Adipocyte (in vitro differentiated cells): ENCODE measurements around the gene MEF2D.
A peak's percentile ranks its signal among the peaks of the same experiment; 100 is the strongest.

Experiments
- DNase-seq: peaks from one replicate; pipeline ENCODE4 v3.0.0-alpha.2; 2015; ENCODE audit warnings: low read depth
- H3K27me3 ChIP-seq: replicated peaks from 2 replicates; pipeline ENCODE4 v1.7.0; 2013; ENCODE audit warnings: mild to moderate bottlenecking, low read length, moderate library complexity; ENCODE audit not compliant: control insufficient read depth, insufficient read depth
- H3K36me3 ChIP-seq: 2 replicates; pipeline ENCODE4 v1.7.0; 2013; ENCODE audit warnings: low read length, mild to moderate bottlenecking, moderate library complexity; ENCODE audit not compliant: control insufficient read depth, insufficient read depth, severe bottlenecking
- H3K4me1 ChIP-seq: 2 replicates; pipeline ENCODE4 v1.7.0; 2013; ENCODE audit warnings: mild to moderate bottlenecking, low read length, moderate library complexity; ENCODE audit not compliant: control insufficient read depth, insufficient read depth
- H3K4me3 ChIP-seq: 2 replicates; pipeline ENCODE4 v1.7.0; 2013; ENCODE audit warnings: mild to moderate bottlenecking, low read length, moderate library complexity
- H3K9ac ChIP-seq: 2 replicates; pipeline ENCODE4 v1.7.0; 2013; ENCODE audit warnings: mild to moderate bottlenecking, low read length, moderate library complexity
- H3K9me3 ChIP-seq: 2 replicates; pipeline ENCODE4 v1.7.0; 2013; ENCODE audit warnings: mild to moderate bottlenecking, low read length, moderate library complexity; ENCODE audit not compliant: control insufficient read depth

MEF2D gene

GRCh38 chr1:156500543-156500792, at the start of gene MEF2D:
MEF2D (minus strand) TSS chr1:156500775; CDS start chr1:156483292, 17,483 bp downstream.
- Histone ChIP-seq H3K36me3 (no peaks in the 10 kb centered on the region), H3K9me3 (no peaks in the 10 kb centered on the region), H3K4me3 (peak within 1 kb of the TSS; percentile 93), H3K9ac (peak within 1 kb of the TSS; percentile 98), H3K4me1 (peaks cover 70% of the 10 kb centered on the region), H3K27me3 (no peaks in the 10 kb centered on the region)
- no peak for DNase-seq

GRCh38 chr1:156550346-156550745, 49.8 kb upstream of the MEF2D start:
- no peak overlapping the region for H3K4me3 ChIP-seq
- no peaks in the 10 kb centered on the region for H3K27me3 ChIP-seq
- no peak overlapping the region for H3K9ac ChIP-seq
- no peaks in the 10 kb centered on the region for H3K36me3 ChIP-seq
- no peaks in the 10 kb centered on the region for H3K9me3 ChIP-seq
- H3K4me1 ChIP-seq, result peaks cover 18% of the 10 kb centered on the region
- no peak for DNase-seq

- Histone ChIP-seq H3K27me3 (no peaks in the 10 kb centered on the region), H3K9me3 (no peaks in the 10 kb centered on the region), H3K4me3 (no peak overlapping the region), H3K4me1 (peaks cover 18% of the 10 kb centered on the region), H3K36me3 (no peaks in the 10 kb centered on the region), H3K9ac (no peak overlapping the region)
- DNase-seq, result no peak
Measured at GRCh38 chr1:156549831-156550230, 49.3 kb upstream of the MEF2D start.

GRCh38 chr1:156549390-156549789, 48.8 kb upstream of the MEF2D start:
- Histone ChIP-seq H3K4me3 (no peak overlapping the region), H3K27me3 (no peaks in the 10 kb centered on the region), H3K9ac (no peak overlapping the region), H3K36me3 (no peaks in the 10 kb centered on the region), H3K4me1 (peaks cover 18% of the 10 kb centered on the region), H3K9me3 (no peaks in the 10 kb centered on the region)
- DNase-seq, result no peak

GRCh38 chr1:156547982-156548381, 47.4 kb upstream of the MEF2D start:
- Histone ChIP-seq H3K36me3 (no peaks in the 10 kb centered on the region), H3K9ac (no peak overlapping the region), H3K4me1 (peaks cover 9% of the 10 kb centered on the region), H3K9me3 (no peaks in the 10 kb centered on the region), H3K4me3 (no peak overlapping the region), H3K27me3 (no peaks in the 10 kb centered on the region)
- no peak for DNase-seq

- DNase-seq, result no peak
- Histone ChIP-seq H3K36me3 (no peaks in the 10 kb centered on the region), H3K4me1 (peaks cover 7% of the 10 kb centered on the region), H3K9me3 (no peaks in the 10 kb centered on the region), H3K4me3 (no peak overlapping the region), H3K9ac (no peak overlapping the region), H3K27me3 (no peaks in the 10 kb centered on the region)
Measured at GRCh38 chr1:156547434-156547833, 46.9 kb upstream of the MEF2D start.

- H3K4me1 ChIP-seq, result no peaks in the 10 kb centered on the region
- H3K9ac ChIP-seq, result no peak overlapping the region
- DNase-seq, result no peak
- H3K9me3 ChIP-seq, result no peaks in the 10 kb centered on the region
- H3K4me3 ChIP-seq, result no peak overlapping the region
- no peaks in the 10 kb centered on the region for H3K36me3 ChIP-seq
- no peaks in the 10 kb centered on the region for H3K27me3 ChIP-seq
Measured at GRCh38 chr1:156546267-156546666, 45.7 kb upstream of the MEF2D start.

GRCh38 chr1:156544592-156545102, 44.1 kb upstream of the MEF2D start:
- Histone ChIP-seq H3K4me3 (no peak overlapping the region), H3K4me1 (peaks cover 5% of the 10 kb centered on the region), H3K9ac (no peak overlapping the region), H3K27me3 (no peaks in the 10 kb centered on the region), H3K9me3 (no peaks in the 10 kb centered on the region), H3K36me3 (no peaks in the 10 kb centered on the region)
- no peak for DNase-seq

GRCh38 chr1:156543066-156543465, 42.5 kb upstream of the MEF2D start:
- Histone ChIP-seq H3K4me3 (no peak overlapping the region), H3K9me3 (no peaks in the 10 kb centered on the region), H3K36me3 (no peaks in the 10 kb centered on the region), H3K4me1 (peaks cover 5% of the 10 kb centered on the region), H3K9ac (no peak overlapping the region), H3K27me3 (no peaks in the 10 kb centered on the region)
- no peak for DNase-seq

- Histone ChIP-seq H3K4me1 (peaks cover 5% of the 10 kb centered on the region), H3K9ac (no peak overlapping the region), H3K4me3 (no peak overlapping the region), H3K36me3 (no peaks in the 10 kb centered on the region), H3K27me3 (no peaks in the 10 kb centered on the region), H3K9me3 (no peaks in the 10 kb centered on the region)
- no peak for DNase-seq
Measured at GRCh38 chr1:156540955-156541354, 40.4 kb upstream of the MEF2D start.

GRCh38 chr1:156539818-156540355, 39.3 kb upstream of the MEF2D start:
- no peak for DNase-seq
- Histone ChIP-seq H3K9ac (no peak overlapping the region), H3K36me3 (no peaks in the 10 kb centered on the region), H3K27me3 (no peaks in the 10 kb centered on the region), H3K4me1 (peaks cover 5% of the 10 kb centered on the region), H3K9me3 (no peaks in the 10 kb centered on the region), H3K4me3 (no peak overlapping the region)

GRCh38 chr1:156538711-156539440, 38.3 kb upstream of the MEF2D start:
- Histone ChIP-seq H3K27me3 (no peaks in the 10 kb centered on the region), H3K9me3 (no peaks in the 10 kb centered on the region), H3K36me3 (no peaks in the 10 kb centered on the region), H3K4me3 (no peak overlapping the region), H3K4me1 (peaks cover 5% of the 10 kb centered on the region), H3K9ac (no peak overlapping the region)
- no peak for DNase-seq
